ENCODE measurements around the gene SRP14.

Gene SRP14

GRCh38 chr15:40072216-40072990 is 33.4 kb upstream of the SRP14 start:
- no peaks in the 10 kb centered on the region for H3K36me3 Mint-ChIP-seq (ENCODE audit: low read depth)

GRCh38 chr15:40070608-40071218 is 31.7 kb upstream of the SRP14 start:
- Mint-ChIP-seq H3K36me3 (ENCODE audit: low read depth) (no peaks in the 10 kb centered on the region), H3K9me3 (no peaks in the 10 kb centered on the region), H3K4me1 (ENCODE audit: low read depth) (peaks cover 24% of the 10 kb centered on the region), H3K27me3 (peaks cover 9% of the 10 kb centered on the region), H3K4me3 (no peak overlapping the region), H3K27ac (no peak overlapping the region)

More at GRCh38 chr15:40072216-40072990, 33.4 kb upstream of the SRP14 start:
- H3K27me3 Mint-ChIP-seq, result peaks cover 10% of the 10 kb centered on the region
- H3K4me1 Mint-ChIP-seq (ENCODE audit: low read depth), result peaks cover 24% of the 10 kb centered on the region
- no peak overlapping the region for H3K27ac Mint-ChIP-seq
- no peaks in the 10 kb centered on the region for H3K9me3 Mint-ChIP-seq
- no peak overlapping the region for H3K4me3 Mint-ChIP-seq

- Mint-ChIP-seq H3K27ac (no peak overlapping the region), H3K4me1 (ENCODE audit: low read depth) (peaks cover 20% of the 10 kb centered on the region), H3K4me3 (no peak overlapping the region), H3K27me3 (peaks cover 6% of the 10 kb centered on the region), H3K36me3 (ENCODE audit: low read depth) (no peaks in the 10 kb centered on the region), H3K9me3 (no peaks in the 10 kb centered on the region)
Measured at GRCh38 chr15:40070166-40070557, 31.2 kb upstream of the SRP14 start.

GRCh38 chr15:40069178-40070165 is 30.5 kb upstream of the SRP14 start:
- peaks cover under 1% of the 10 kb centered on the region for H3K36me3 Mint-ChIP-seq (ENCODE audit: low read depth)
- H3K27ac Mint-ChIP-seq, result no peak overlapping the region
- H3K4me1 Mint-ChIP-seq (ENCODE audit: low read depth), result peaks cover 26% of the 10 kb centered on the region
- peaks cover 6% of the 10 kb centered on the region for H3K27me3 Mint-ChIP-seq
- no peaks in the 10 kb centered on the region for H3K9me3 Mint-ChIP-seq
- no peak overlapping the region for H3K4me3 Mint-ChIP-seq

- no peak overlapping the region for H3K27ac Mint-ChIP-seq
- peaks cover 22% of the 10 kb centered on the region for H3K4me1 Mint-ChIP-seq (ENCODE audit: low read depth)
- H3K36me3 Mint-ChIP-seq (ENCODE audit: low read depth), result peaks cover 4% of the 10 kb centered on the region
- H3K4me3 Mint-ChIP-seq, result no peak overlapping the region
- no peaks in the 10 kb centered on the region for H3K27me3 Mint-ChIP-seq
- no peaks in the 10 kb centered on the region for H3K9me3 Mint-ChIP-seq
Measured at GRCh38 chr15:40067921-40068624, 29.1 kb upstream of the SRP14 start.

- H3K9me3 Mint-ChIP-seq, result no peaks in the 10 kb centered on the region
- H3K4me3 Mint-ChIP-seq, result no peak overlapping the region
- H3K27ac Mint-ChIP-seq, result no peak overlapping the region
- H3K27me3 Mint-ChIP-seq, result no peaks in the 10 kb centered on the region
- H3K4me1 Mint-ChIP-seq (ENCODE audit: low read depth), result peaks cover 21% of the 10 kb centered on the region
- peaks cover 4% of the 10 kb centered on the region for H3K36me3 Mint-ChIP-seq (ENCODE audit: low read depth)
Measured at GRCh38 chr15:40066589-40066988, 27.6 kb upstream of the SRP14 start.

- H3K36me3 Mint-ChIP-seq (ENCODE audit: low read depth), result peaks cover 4% of the 10 kb centered on the region
- H3K4me3 Mint-ChIP-seq, result no peak overlapping the region
- peaks cover 21% of the 10 kb centered on the region for H3K4me1 Mint-ChIP-seq (ENCODE audit: low read depth)
- H3K9me3 Mint-ChIP-seq, result no peaks in the 10 kb centered on the region
- H3K27ac Mint-ChIP-seq, result no peak overlapping the region
- no peaks in the 10 kb centered on the region for H3K27me3 Mint-ChIP-seq
Measured at GRCh38 chr15:40065166-40065565, 26.2 kb upstream of the SRP14 start.

GRCh38 chr15:40064231-40064894 is 25.4 kb upstream of the SRP14 start:
- Mint-ChIP-seq H3K36me3 (ENCODE audit: low read depth) (peaks cover 4% of the 10 kb centered on the region), H3K4me3 (no peak overlapping the region), H3K4me1 (ENCODE audit: low read depth) (peaks cover 23% of the 10 kb centered on the region), H3K27ac (peak overlapping the region; percentile 36), H3K9me3 (no peaks in the 10 kb centered on the region), H3K27me3 (no peaks in the 10 kb centered on the region)

GRCh38 chr15:40063563-40064011 is 24.6 kb upstream of the SRP14 start:
- Mint-ChIP-seq H3K9me3 (no peaks in the 10 kb centered on the region), H3K27me3 (no peaks in the 10 kb centered on the region), H3K4me3 (no peak overlapping the region), H3K27ac (no peak overlapping the region), H3K4me1 (ENCODE audit: low read depth) (peaks cover 28% of the 10 kb centered on the region), H3K36me3 (ENCODE audit: low read depth) (peaks cover 4% of the 10 kb centered on the region)

GRCh38 chr15:40062816-40063562 is 24.0 kb upstream of the SRP14 start:
- Mint-ChIP-seq H3K4me3 (no peak overlapping the region), H3K27me3 (no peaks in the 10 kb centered on the region), H3K9me3 (no peaks in the 10 kb centered on the region), H3K4me1 (ENCODE audit: low read depth) (peaks cover 34% of the 10 kb centered on the region), H3K27ac (no peak overlapping the region), H3K36me3 (ENCODE audit: low read depth) (peaks cover 4% of the 10 kb centered on the region)

- no peak overlapping the region for H3K27ac Mint-ChIP-seq
Measured at GRCh38 chr15:40061212-40061901, 22.4 kb upstream of the SRP14 start.

GRCh38 chr15:40060236-40060961 is 21.4 kb upstream of the SRP14 start:
- H3K4me3 Mint-ChIP-seq, result no peak overlapping the region
- H3K4me1 Mint-ChIP-seq (ENCODE audit: low read depth), result peaks cover 50% of the 10 kb centered on the region
- H3K27ac Mint-ChIP-seq, result no peak overlapping the region
- H3K36me3 Mint-ChIP-seq (ENCODE audit: low read depth), result peaks cover 4% of the 10 kb centered on the region
- no peaks in the 10 kb centered on the region for H3K9me3 Mint-ChIP-seq
- no peaks in the 10 kb centered on the region for H3K27me3 Mint-ChIP-seq

More at GRCh38 chr15:40061212-40061901, 22.4 kb upstream of the SRP14 start:
- Mint-ChIP-seq H3K9me3 (no peaks in the 10 kb centered on the region), H3K4me3 (no peak overlapping the region), H3K27me3 (no peaks in the 10 kb centered on the region), H3K36me3 (ENCODE audit: low read depth) (peaks cover 4% of the 10 kb centered on the region), H3K4me1 (ENCODE audit: low read depth) (peaks cover 41% of the 10 kb centered on the region)

All from stimulated activated naive CD8-positive, alpha-beta T cell treated with anti-CD3 and anti-CD28 coated beads, Interleukin-15, Interleukin-2, amounts not matched to agents 100 ng/mL and 50 ng/mL, for 24 hours (primary cell).